ENCODE data around the gene EXOSC7.
"Not testable (repeated sequence)": the region's sequence is repeated elsewhere in the genome, so short reads cannot be mapped to it uniquely, and the experiment has no call there.

The EXOSC7 gene

GRCh38 chr3:44976002-44976815 is at the start of gene EXOSC7, which contains the start of gene ZDHHC3:
EXOSC7 (plus strand) TSS chr3:44976244; CDS start chr3:44976278, 34 bp downstream.
ZDHHC3 (minus strand) TSS chr3:44976174; CDS start chr3:44959436, 16,738 bp downstream.
- DNase-seq (ENCODE audit: low read depth in 2 of 2) = peak; percentile 59

GRCh38 chr3:44926921-44927320 is 49.1 kb upstream of the EXOSC7 start:
- no peak for DNase-seq (ENCODE audit: low read depth in 2 of 2)

GRCh38 chr3:44927371-44927770 is 48.7 kb upstream of the EXOSC7 start:
- DNase-seq (ENCODE audit: low read depth in 2 of 2) = no peak

DNA sequence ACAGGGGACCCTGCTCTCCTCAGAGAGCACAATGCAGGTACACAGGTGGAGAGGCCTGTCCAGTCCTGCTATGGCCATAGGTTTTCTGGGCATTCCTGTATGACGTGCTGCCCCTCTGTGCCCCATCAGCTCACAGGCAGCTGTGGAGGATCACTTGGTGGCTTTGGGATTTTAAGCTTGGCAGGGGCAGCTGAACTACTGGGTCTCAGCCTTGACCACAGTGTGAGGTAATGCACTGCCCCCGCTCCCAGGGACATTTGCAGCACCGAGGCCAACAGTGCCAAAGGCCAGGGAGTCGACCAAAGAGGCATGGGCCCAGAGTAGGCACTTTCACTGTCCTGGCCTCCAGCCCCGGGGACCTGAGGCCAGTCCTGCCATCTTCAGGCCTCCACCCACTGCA is 46.3 kb upstream of the EXOSC7 start:
- no peak for DNase-seq (ENCODE audit: low read depth in 2 of 2)

GRCh38 chr3:44930911-44931310 is 45.1 kb upstream of the EXOSC7 start:
- DNase-seq (ENCODE audit: low read depth in 2 of 2) = no peak

GRCh38 chr3:44931791-44932190 is 44.3 kb upstream of the EXOSC7 start:
- DNase-seq (ENCODE audit: low read depth in 2 of 2) = no peak

- DNase-seq (ENCODE audit: low read depth in 2 of 2) = no peak
Measured at GRCh38 chr3:44932271-44932670, 43.8 kb upstream of the EXOSC7 start.

GRCh38 chr3:44932986-44933944 is 42.8 kb upstream of the EXOSC7 start:
- no peak for DNase-seq (ENCODE audit: low read depth in 2 of 2)

DNA sequence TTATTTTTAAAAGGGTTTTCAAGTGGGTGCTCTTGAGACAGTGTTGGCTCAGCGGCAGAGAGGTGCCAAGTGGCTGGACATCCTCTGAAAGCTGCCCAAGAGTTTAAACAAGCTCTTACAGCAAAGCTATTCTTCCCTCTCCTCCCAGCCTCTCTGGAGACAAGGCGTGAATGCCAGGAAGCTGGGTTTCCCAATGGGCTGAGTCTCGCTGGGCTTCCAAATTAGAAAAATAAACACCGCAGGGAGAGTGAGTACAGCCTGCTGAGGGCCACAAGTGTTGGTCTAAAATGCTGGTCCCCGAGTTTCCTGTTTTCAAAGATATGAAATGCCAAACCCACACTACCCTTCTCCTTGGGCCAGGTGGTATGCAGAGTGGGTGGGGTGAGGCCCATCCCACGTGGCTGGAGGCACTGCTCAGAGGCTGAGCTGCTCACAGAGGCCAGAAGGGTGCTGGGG is 36.4 kb upstream of the EXOSC7 start:
- no peak for DNase-seq (ENCODE audit: low read depth in 2 of 2)

GRCh38 chr3:44942202-44942921 is 33.7 kb upstream of the EXOSC7 start:
- no peak for DNase-seq (ENCODE audit: low read depth in 2 of 2)

- no peak for DNase-seq (ENCODE audit: low read depth in 2 of 2)
Measured at GRCh38 chr3:44948239-44948638, 27.8 kb upstream of the EXOSC7 start.

- not testable (repeated sequence) for DNase-seq (ENCODE audit: low read depth in 2 of 2)
Measured at GRCh38 chr3:44949770-44950169, 26.3 kb upstream of the EXOSC7 start.

DNA sequence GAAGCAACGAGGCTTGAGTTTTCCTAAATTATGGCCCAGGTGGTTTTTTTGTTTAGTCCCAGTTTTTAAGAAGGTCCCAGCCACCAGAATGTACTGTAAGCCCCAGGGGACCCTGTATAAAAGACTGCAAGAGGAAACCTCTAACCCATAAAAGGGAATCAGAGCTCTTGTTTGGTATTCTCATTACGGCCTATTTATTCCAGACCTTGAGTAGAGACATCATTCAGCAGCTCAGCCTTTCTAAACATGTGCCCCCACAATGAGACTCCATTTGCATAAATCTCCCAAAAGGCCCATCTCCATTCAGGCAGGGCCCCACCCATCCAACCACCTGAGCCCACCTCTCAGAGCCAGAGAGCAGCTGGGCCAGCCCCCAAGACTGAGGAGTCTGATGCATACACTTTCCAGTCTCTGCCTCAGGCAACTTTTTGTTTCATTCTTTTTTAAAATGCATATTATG is 25.7 kb upstream of the EXOSC7 start:
- no peak for DNase-seq (ENCODE audit: low read depth in 2 of 2)

DNA sequence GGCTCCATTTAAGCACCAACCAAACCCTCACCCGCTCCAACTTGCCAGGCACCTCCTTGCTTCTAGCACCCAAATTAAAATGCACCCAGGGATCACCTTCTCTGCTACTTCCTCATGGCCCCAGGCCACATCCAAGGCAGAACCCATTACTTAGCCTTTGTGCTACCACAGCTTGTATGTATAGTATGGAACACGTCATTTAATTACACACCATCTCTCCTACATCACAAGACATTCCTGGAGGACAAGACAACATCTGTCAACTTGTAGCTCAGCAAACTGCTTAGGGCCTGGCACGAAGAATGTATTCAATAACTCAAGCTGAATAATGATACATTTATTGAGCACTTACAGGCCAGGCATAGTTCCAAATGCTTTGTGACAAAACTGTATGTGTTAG is 23.4 kb upstream of the EXOSC7 start:
- no peak for DNase-seq (ENCODE audit: low read depth in 2 of 2)

- no peak for DNase-seq (ENCODE audit: low read depth in 2 of 2)
Measured at GRCh38 chr3:44954304-44954703, 21.7 kb upstream of the EXOSC7 start.

DNA sequence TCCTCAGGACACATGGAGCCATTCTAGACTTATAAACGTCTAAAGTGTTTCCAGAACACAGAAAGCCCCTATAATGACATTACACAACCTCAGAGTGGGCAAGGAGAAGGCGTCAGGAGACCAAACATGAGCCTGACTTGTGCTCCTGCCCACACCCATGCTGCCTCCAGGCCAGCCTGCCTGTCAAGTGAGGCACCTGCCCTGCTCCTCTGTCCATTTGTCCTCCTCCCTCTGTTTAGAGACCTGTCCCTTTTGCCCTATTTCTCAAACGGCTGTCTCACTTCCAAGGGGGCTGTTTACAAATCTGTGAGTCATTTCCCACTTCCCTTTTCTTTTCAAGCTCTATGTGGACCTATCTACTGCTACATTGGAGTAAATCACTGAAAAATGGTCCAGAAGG is 21.1 kb upstream of the EXOSC7 start:
- DNase-seq (ENCODE audit: low read depth in 2 of 2) = no peak

GRCh38 chr3:44955917-44956316 is 20.1 kb upstream of the EXOSC7 start:
- DNase-seq (ENCODE audit: low read depth in 2 of 2) = no peak

- no peak for DNase-seq (ENCODE audit: low read depth in 2 of 2)
Measured at GRCh38 chr3:44957986-44958385, 18.1 kb upstream of the EXOSC7 start.

DNA sequence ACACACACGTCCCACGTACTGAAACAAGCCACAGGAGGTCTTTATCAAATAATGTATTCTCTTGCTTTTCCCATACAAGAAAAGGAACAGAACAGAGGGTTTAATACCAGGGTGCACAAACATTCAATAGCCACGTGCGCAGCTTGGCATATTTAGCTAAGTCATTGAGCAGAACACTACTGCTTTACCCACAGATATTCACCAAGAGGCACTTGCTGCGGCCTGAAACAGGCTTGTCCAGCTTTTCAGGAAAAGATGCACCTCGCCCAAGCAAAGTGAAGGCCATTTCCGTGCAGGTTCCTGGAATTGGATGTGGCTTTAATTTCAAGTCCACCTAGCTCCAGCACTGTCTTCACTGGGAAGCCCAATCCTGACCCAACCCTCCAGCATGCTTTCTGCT is 17.7 kb upstream of the EXOSC7 start:
- no peak for DNase-seq (ENCODE audit: low read depth in 2 of 2)

GRCh38 chr3:44960387-44961026 is 15.5 kb upstream of the EXOSC7 start:
- peak; percentile 9 to 17 for DNase-seq (ENCODE audit: low read depth in 2 of 2)

DNA sequence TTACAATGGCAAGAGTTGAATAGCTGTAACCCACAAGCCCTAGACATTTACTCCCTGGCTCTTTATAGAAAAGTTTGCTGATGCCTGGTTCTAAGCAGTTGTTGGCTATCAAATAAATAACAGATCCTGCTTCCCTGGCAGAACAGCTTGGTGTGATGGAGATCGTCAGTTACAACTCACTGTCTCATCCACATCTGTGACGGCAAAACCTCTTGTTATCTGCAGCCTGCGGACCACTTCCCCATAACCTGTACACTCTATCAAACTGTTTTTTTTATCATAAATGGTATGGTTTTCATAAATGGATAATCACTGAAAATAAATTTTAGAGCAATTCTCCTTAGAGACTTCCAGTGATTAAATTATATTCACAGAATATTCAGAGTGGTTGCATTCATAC is 14.2 kb upstream of the EXOSC7 start:
- no peak for DNase-seq (ENCODE audit: low read depth in 2 of 2)

Data from fibroblast of skin of left biceps (primary cell).